Right kidney (tissue), 1 donor: Measurements from ENCODE around the gene RALGDS.

Experiments used
- DNase-seq: peaks from one replicate; pipeline ENCODE4 v3.0.0-alpha.2; 2016

The RALGDS gene

DNA sequence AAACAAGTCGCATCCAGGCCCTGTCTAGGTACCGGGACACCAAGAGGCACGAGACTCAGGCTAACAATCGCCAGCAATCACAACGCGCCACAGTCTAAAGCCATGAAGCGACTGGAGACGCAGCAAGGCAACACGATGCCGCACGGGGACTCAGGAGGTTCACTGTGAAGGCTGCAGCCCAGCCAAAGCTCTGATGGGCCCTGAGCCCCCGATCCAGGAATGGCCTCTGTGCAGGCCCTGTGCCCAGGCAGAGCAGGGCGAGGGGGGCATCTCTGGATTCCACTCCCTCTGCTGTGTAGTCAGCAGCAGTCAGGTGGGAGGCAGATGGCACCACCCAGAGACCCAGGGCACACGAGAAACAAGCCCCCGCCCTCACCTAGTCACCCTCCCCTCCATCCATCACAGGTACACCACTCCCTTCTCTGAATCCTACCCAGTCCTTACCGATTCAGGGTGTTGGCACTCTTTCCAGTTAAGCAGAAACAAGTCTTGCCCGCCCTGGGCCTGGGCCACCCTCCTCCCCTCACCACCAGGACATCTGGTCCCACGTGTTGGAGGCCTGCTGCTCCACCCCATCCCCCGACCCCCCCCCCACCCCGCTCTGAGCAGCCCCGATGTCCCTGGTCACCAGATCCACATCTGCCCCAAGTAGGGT, 1.1 kb downstream of the RALGDS start:
- DNase-seq: peak; percentile 51

DNA sequence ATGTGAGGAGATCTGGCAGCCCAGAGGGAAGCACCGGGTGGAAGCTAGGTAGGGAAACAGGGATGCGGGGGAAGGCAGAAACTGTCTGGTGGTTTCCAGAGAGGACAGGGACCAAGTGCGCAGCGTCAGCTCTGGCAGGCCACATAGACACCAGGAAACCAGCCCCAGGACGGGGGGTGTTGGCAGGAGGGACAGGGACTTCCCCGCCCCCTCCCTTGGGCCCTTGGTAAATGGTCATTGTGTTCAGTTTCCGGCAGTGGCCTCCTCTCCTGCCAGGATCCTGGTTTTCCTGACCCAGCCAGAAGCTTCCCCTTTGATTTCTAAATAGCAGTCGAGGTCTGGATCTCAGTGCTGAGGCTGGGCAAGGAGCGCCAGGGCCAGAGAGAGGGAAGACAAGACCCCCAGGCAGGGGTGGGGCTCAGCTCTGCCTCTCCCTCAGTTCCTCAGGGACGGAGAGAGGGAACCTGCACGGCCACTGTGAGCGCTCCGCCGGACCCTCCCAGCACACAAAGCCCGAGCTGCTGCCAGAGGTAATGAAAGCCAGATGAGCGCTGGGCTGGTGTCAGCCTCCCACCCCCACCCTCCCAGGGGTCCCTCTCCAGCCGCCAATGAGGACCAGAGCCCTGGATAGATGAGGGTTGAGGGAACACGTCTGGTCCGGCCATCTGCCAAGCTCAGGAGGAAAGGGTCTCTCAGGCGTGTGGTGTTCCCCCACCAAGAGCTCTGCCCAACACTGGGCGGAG, 1.8 kb downstream of the RALGDS start:
- DNase-seq: peak; percentile 25

DNA sequence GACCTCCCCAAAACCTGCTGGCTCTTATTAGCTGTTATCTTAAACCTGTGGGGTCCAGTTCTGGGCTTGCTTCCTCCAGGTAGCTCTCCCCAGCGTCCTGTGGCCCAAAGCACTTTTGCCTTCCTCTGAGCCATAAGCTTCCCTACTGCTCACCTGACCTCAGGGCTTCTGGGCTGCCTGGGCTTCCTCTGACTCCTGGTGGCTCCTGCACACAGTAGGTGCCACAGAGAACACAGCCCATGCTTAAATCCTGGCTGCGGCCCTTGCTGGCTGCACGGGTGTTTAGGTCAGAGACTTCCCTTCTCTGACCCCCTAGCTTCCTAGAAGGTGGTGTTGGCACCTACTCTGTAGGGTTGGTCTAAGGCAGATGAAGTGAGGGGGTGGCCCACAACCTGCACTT, 2.5 kb downstream of the RALGDS start:
- no peak for DNase-seq

DNA sequence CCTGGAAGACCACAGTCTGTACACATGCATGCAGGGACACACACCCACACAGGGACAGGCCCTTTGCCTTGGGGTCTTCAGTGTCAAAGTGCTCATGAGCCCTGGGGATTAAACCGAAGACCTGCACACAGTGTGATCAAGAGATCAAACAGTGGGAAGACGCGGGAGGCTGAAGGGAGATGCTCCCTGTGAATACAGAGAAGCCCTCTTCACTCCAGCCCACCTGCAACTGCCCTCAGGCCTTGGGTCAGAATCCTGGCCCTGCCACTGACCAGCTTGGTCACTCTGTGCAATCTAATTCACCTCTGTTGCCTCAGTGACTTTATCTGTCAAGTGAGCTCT, 2.9 kb downstream of the RALGDS start:
- DNase-seq: no peak

DNA sequence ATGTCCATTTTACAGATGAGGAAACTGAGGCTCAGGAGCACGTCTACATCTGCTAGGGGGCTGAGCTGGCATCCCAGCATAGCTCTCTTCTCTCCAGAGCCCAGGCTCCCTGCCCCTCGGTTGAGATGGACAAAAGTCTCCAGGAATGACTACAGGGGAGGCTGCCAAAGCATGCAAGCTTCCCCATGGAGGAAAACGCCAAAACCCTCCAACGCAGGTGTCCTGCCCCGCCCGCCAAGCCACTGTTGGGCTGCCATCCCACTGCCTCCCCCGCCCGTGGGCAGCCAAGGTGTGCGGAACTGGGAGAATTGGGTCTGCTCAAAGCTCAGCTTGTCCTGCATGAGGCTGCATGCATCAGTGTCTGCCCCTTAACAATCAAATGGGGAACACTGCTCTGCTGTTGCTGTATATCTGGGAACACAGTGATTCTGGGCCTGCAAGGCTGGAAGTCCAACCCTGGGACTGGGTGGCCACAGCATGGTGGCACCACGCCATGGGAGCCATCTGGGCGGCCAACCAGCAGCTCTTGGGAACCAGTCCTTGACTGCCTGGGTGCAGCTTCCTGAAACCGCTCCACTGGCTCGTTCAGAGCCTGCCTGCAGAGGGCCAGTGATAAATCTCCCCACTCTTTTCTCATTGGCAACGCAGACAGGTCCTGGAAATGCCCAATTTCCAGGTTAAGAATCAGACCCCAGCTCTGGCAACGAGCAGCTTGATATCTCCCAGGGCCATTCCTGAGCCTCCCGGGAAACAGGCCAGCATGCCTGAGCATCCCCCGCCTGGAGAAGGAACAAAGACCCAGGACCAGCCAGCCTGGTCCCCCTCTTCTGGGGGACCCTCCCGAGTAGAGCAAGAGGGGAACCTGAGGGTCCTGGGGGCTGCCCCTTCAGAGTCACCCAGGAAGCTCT, 3.5 kb downstream of the RALGDS start:
- no peak for DNase-seq

DNA sequence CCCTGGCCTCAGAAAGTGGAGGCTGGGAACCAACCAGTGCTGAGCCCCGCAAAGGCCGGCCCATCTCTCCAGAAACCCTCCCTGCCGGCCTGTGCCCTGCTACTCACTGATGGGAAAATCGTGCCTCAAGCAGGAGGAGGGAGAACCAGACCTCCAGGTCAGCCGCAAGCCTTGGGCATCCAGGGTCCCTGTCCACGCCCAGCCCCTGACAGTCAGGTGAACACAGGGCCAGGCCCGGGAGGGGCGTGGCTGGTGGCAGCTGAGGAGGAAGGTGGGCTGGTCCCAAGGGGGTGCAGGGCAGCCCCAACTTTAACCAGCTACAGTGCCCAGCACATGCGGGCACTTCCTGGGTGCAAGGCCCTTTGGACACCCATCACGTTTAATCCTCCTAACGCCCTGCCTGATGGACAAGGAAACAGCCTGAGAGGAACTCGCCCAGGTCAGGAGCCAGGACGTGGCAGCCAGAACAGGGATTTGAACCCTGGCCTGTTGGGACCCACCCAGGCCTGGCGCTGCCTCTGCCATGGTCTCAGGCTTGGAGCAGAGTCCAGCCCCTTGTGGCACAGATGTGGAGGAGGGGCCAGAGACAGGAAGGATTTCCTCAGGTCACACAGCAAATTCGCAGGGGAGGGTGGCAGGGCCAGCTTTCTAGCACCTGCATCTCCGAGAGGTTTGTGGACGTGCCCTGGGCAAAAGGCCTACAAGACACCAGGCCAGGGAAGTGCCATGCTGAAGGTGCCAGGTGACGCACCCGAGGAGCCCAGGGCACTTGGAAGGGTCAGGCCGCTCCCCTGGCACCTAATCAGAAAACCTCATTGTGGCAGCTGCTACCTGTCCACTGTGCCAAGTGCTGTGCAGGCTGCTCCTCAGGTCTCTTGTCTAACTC, 4.5 kb downstream of the RALGDS start:
- DNase-seq: no peak

DNA sequence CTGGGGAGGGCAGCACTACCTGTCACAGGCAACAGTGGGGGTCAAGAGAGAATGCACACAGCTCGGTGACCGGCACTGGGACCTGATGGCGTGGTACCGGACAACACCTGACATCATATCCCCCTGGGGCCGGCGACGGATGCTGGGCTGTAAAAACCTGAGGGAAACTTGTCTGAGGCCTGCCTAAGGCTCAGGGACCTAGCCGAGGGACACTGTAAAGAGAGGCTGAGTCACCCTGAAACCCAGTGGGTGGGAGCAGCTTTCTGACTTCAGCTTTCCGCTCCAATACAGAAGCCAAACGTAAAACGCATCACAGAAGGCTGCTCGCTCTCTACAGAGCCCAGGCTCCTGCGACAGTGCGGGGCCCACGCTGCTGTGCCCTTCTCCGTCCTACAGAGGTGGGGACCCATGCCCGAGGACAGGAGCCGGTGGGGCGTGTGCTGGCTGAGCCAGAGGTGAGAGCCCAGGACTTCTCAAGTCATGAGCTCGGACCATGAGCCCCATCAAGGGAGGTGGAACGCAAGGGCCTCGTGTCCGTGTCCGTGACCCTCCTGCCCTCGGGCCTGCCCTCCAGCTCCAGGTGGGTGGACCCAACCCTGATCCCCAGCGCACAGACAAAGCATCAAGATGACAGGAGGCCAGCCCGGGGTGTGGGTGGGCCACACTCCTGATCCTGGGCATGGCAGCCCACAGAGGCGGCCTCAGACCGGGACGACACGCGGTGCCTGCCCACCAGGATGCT, 5.3 kb downstream of the RALGDS start:
- no peak for DNase-seq

DNA sequence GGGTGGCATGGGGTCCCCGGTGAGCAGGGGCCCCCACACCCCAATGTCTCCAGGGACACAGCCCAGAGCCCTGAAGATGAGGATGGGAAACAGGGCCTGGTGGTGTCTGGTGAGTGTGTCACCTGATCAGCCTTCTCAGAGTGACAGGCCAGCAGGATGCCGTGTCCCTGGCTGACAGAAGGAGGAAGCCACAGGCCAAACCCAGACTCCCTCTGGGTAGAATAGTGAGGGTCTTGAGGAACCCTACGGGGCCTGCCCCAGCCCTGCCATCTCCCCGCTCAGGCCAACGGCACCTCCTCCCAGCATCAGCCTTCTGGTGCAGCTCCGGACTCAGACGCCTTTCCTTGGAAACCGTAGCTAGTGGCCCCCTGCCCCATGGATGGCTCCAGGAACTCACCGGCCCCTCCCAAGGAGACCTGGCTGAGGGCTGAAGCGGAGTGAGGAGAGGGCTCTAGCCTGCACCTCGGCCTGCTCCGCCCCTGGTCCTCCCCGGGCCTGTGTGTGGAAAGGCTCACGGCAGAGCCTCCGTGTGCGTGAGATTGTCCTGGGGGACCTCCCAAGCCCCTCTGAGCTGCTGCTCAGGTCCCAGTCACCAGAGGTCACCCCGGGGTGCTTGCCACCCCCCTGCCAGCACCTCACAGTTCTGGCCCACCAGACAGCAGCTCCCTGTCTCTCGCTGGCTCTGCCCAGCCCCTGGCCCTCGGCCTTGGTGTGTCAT, 6.0 kb downstream of the RALGDS start:
- no peak for DNase-seq

DNA sequence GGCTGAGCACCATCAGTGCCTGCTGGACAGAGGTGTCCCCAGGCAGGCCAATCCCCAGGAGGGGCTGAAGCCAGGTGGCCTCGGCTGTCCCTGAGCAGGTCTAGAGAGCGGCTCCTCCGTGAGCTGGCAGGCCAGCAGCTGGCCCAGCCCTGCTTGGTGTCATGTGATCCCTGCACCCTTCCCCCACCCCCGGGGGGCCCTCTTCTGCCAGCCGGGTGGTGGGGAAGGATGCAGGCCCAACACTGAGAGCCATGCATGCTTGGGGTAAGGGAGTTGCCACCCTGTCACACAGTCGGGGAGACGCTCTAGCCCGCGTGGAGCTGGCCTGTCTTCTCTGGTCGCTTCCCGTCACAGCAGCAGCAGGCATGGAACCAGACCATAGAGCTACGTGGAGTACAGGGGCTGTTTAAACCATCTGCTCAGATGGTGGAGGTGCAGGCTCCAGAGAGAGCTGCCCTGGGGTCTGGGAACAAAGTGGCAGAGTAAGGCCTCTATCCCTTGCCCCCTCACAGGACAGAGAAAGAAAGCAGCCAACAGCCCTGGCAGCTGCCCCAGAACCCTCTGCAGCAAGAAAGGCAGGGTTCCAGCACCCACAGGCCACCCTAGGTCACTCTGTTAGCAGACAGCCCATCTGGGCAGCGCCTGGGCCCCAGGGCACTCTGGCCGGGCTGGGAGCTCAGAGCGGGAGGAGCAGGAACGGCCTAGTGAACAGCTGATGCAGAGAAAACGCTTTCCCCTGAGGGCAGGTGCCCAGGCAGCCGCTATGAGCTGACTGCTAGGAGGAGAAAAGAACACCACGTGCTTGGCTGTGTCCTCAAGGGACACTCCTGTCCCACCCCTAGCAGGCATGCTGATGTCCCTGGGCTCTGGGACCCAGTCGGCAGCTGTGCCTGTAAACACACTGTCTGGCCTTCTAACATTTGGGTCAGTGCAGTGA, 6.8 kb downstream of the RALGDS start:
- DNase-seq: peak; percentile 58

DNA sequence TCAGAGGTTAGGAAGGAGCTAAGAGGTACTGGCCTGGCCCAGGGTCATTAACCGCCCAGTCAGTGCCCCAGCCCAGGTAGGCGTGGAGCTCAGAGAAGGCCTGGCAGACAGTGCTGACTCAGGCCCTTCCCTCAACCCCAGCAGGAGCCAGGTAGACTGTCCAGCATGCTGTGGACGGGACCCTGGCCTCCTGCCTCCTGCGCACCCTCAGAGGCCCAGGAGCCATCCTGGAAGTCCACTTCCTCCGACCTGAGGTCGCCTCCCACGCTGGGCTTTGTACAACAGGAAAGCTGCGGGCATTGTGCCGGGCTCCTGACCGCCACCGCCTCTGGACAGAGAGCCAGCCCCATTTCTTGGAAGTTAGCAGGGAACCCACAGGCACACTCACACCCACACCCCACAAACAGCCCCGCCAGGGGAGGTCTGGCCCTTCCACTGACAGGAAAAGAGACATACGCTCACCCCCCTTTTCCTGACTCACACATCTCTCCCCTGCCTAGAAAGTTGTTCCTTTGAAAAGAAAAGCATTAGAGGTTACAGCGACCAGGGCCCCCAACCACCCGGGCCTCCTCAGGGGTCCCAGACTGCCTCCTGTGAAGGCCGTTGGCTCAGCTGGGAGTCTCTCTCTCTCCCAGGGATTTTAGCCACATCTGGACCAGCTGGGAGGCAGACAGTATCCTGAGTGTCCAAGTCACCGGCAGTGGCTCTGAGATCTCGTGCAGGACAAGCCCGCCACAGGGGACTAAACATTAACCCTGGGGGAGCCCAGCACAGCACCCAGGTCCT, 7.7 kb downstream of the RALGDS start:
- DNase-seq: peak; percentile 49

DNA sequence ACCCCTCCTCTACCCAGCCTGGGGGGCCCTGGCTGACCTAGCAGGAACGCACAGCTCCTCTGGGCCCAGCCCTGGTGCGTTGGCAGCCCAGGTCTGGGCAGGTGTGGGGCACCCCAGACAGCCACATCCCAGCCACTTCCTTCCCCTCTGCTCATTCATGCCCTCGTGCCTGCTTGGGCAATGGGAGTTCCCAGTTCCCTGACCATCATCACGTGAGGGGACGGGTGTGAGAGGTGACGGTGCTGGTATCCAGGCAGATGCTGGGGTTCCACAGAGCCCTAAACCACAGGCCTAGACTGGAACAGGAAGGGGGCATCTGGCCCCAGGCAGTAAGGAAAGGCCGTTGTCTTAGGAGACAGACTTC, 8.4 kb downstream of the RALGDS start:
- no peak for DNase-seq

DNA sequence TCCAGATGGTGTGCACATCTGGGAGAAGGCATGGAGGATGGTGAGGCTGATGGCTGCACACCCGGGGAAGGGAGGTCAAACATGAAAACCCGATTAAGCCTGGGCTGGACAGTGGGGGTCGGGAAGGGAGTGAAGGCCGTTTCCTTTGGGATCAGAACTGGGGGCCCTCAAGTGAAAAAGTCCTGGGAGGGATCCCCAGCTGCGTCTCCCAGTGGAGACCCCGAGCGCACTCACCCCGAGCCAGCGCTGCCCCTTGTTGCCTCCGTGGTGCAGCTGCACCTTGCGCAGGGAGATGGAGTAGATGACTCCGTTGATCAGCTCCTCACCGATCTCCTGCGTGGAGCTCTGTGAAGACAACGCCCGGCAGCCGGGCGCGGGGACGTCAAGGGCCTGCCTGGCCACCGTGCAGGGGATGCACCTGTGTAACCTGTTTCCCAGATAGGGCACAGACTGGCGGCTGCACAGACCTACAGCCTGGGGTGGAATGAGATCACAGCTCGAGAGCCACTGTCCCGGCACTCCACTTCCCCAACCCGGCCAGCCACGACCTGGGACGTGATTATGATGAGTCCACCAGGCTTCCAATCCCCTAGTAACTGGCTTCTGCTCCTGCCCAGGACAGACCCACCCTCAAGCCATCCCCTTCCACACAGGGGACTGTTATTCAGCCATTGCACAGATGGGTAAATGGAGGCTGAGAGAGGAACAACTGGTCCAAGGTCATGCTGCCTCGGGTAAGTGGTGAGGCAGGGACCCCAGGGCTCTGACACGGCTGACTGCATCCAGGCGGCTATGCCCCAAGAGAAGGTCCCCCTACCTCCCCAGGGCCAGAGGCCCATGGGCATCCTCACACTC, 9.0 kb downstream of the RALGDS start:
- no peak for DNase-seq

DNA sequence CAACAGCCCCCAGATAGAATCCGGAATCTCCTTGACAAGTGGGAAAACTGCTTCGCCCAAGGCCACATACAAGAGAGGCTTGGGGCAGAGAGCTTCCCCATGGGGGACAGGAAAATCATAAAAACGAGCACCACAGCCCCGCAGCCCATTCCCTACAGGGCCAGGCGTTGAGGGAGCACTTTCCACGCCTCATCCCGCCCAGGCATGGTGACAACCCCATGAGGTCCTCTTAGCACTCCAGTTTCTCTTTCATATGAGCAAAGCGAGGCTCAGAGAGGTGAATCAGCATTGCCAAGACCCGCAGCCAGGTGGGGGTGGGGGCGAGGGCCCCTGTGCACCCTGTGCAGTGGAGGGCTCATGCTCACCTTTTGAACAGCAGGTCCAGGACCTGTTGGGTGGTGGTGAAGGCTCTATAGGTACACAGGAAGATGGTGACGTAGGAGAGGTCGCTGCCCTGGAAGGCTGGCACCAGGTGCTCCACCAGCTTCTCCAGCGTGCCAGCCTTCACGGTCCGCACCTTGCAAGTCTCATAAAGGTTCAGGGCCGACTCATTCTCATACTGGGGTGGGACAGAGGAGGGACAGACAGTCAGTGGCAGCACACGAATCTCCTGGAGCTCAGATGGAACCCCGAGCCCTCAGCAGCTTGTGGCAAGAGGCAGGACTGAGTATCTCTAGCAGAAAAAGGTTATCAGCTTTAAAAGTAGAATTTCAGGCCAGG, 10.9 kb downstream of the RALGDS start:
- DNase-seq: no peak

DNA sequence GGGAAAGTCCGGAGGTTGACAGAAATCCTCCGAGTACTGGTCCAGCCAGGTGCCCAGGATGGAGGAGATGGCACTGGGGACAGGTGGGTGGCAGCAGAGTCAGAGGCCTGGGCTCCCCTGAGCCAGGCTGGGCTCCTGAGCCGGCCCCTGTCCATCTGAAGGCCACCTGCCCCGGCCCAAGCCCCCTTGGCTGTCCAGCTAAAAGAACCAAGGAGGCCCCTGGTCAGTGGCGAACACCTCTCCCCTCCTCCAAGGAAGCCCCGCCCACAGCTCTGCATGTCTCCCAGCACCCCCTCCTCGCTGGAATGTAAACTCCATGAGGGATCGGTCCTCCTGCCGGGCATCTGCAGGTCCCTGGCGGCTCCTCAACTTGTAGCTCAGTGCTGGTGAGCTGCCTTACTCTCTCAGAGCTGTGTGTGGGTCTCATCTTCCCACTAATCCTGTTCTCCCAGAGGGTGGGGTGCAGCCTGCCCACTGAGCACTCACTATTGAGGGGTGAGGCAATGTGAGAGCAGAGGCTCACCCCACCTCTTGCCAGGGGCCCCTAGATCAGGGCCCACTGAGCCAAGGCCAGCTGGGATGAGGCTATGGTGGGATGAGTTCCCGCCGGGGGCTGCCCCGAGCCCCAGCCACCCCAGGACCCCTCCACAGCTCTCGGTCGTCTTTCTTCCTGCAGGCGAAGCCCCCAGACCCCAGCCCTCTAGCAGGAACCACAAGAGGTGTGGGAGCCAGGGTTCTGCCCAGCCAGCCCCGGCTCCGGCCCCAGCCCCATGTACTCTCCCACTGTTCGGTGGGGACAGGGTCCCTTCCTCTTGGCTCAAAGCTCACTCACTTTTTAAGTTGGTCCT, 12.0 kb downstream of the RALGDS start:
- DNase-seq: no peak

DNA sequence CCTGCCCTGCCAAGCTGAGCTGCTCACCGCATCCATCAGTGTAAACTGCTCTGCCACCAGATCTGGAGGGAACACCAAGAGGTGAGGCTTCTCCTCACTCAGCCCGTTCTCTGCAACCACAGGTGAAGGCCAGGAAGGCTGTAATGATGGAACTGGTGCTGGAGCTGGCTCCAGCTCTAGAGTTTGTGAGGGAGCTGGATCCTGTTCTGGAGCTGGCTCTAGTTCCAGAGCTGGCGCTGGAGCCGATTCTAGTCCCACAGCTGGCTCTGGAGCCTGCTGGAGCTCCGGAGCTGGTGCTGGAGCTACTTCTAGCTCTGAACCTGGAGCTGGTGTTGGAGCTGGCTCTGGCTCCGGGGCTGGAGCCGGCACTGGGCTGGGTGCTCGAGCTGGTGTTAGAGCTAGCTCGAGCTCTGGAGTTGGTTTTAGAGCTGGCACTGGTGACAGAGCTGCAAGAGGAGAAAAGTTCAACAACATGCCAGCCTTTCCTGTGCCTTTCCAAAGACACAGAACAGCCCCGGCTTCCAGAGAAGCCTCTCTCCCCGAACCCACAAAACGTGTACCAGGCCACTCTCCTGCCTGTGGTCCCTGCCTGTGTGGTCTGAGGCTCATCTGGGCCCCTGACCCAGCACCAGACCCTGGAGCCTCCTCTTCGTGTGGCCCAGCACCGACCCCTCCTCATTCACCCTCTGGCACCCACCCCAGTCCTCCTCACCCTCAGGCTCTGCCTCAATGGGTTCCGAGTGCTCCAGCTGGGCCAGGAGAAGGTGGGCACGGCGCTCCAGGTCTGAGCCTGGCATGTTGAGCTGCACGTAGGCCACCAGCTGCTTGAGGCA, 12.9 kb downstream of the RALGDS start:
- no peak for DNase-seq
